HL-60/S4 treated with retinoic acid at 250 ng/mL for 4 days and 3 days (cell line): ENCODE measurements around the gene SOX18.

Experiments
- in situ Hi-C: fragments of 300-500 bp; cut with MboI; formaldehyde crosslinking; loops from 2 replicates; pipeline ENCODE4 v1.7.0; 2022; ENCODE audit warnings: low sequenced_read_pairs

SOX18 gene

DNA sequence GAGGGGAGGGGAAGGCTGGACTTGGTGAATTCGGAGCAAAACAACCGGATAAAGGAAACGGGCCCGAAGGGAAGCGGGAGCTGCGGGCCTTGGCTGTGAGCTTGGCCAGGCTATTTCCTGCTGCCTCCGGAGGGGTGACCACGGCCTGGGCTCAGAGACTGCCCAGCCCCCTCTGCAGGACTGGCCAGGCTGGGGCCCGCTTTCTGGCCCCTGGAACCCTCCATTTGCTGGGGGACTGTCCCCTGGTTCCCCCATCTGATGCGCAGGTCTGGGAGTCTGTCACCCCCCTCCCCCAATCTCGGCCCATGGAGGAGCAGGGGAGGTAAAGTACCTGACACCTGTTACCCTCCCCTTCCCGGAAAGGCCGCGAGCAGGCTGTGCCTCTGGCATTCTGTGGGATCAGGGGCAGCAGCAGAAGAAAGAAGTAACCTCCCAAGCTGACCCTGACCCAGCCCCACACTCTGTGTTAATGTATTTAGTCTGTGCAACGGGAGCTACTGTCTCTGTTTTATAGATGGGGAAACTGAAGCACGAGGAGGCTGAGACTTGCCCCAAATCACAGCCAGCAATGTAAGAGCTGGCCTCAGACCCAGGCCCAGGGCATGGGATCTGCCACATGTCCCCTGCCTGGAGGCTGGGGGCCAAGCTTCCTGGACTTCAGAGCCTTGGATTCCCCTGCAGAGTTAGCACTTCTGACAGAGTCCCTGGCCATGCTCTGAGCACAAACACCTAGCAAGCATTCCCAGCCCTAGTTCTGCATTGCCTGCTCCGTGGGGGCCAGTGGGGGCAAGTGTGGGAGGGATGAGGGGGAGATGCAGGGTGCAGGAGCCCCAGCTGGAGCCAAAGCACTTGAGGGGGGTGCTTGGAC lies 9.9 kb downstream of the SOX18 start:
- in situ Hi-C loops: no loop called here

DNA sequence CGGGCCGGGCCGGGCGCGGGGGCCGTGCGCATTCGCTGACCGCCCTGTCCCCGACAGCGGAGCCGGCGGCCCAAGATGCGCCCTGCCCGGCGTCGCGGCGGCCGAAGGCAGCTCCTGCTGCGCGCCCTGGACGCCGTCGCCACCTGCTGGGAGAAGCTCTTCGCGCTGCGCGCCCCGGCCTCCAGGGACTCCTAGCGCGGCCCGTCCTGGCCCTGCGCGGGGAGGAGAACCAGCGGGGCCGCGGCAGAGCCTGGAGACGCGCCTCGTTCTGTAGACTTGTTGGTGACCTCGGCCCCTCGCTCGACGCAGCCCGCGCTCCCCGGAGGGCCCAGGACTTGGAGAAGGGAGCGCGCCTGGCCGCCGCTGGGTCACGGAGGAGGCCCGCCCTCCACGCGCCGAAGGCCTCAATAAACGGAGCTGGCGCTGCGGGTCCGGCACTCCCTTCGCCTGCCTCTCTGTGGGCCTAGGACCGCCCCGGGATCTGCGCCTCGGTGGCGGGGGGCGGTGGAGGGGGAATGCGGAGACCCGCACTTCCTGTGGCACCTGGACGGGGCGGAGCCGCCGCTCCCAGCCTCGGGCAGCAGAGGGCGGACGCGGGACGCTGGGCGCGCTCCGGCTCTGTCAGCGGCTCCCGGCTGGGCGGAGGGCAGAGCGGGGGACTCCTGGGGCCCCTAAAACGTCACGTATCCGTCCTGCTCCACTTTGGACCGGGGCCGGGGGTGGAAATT lies 10.7 kb downstream of the SOX18 start:
- in situ Hi-C loops: no loop called here

DNA sequence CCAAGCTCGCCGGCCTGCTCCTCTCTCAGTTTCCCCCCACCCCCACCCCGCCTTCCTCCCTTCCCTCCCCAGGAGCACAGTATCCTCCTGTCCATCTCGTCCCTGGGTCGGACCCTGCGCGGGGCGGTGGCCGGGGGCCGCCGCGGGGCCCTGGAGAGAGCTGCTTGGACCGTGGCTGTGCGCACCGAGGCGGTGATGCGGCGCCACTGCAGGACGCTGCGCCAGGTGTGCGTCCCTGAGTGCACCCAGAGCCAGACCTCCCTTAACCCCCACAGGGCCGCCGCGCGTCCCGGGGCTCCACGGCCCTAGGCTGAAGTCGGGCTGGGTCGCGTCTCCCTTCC lies 11.2 kb downstream of the SOX18 start:
- in situ Hi-C loops: no loop called here

DNA sequence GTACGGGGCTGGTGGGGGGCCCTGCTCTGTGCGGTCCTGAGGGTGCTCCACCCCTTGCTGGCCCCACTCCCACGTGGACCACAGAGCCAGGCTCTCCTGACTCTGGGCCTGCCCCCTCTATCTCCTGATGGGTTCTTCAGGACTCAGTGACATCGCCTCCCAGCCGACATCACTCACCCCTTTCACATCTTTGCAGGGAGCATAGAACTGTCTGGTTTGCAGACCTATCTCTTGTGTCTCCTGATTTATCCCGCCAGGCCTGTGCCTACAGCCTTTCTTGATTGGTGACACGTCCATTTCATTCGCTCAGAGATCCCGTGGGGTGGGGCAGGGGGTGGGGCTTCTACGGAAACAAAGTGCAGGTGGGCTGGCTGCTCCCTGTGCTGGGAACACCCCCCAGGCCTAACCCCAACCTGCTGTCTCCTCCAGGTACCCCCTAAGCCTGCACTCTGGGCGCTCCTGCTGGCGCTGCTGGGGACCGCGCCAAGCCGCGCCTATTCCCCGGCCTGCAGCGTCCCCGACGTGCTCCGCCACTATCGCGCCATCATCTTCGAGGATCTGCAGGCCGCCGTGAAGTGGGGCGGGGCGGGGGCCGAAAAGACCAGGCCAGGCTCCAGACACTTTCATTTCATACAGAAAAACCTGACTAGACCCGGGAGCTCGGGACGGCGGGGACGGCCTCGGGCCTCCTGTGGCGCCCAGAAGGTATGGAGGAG lies 11.8 kb downstream of the SOX18 start:
- in situ Hi-C loops: no loop called here

DNA sequence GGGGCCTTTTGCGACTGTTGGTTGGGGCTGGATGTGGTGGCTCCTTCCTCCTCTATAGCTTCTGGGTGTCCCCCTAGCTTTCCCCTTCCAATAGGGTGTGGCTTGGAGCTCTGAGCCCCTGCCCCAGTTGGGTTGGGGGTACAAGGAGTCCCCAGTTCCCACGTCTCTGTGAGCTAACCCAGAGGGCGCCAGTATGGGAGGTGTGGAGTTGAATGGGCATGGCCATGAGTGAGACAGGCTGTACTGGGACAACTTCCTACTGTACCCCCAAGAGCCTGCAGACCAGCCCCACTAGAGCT lies 12.3 kb downstream of the SOX18 start:
- in situ Hi-C loops: no loop called here

DNA sequence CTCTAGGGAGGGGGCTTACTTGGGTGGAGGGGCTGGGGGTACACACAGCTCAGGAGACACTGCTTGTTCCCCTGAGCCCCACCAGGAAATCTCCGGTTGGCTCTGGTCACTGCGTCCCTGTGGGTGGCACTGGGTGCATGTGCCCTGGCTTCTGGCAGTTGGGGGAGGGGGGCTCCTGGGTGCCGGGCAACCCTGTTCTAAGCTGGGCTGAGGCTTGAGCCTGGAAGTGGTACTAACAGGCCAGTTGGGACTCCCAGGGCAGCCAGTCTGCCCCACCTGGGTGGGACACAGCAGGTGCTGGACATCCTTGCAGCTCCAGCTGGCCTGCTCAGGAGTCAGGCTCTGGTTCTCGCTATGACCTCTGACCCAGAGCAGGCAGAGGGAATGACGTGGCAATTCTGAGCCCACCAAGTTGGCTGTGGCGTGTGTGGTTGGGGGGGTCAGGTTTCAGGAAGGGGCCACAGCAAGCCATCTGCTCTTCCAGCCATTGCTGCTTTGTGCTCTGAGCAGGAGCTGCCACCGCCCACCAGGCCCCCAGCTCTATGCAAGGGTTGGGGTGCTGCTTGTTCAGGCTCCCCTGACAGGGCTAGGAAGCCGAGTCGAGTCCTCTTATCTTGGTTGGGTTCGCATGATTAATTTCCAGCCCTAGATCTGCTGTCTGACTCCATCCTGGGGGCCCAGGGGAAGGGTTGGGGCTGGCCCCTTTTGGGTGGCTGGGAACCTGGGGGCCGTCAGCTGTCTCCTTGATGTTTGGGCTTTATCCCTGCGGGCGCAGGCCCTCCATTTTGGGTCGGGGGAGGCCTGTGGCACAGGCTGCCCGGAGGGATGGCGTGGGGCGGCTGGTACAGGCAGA lies 12.9 kb downstream of the SOX18 start:
- in situ Hi-C loops: no loop called here

DNA sequence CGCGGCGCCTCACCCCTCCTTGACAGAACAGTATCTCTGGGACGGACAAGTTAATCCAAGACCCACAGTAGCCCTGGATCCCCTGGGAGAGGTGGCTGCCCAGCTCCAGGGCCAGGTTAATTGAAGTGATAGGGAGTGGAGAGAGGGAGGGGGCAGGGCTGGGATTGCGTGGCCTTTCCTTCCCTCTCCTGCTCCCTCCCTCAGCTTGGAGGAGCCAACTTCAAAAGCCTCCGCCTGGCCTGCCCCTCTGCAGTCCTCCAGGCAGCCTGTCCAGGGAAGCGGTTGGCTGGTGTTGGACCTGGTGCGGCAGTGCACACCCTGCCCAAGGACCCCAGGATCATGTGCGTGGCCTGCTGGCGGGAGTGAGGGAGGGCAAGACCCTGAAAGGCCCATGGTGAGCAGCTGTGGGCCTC lies 13.5 kb downstream of the SOX18 start, which contains the start of gene C20orf204:
Gene C20orf204, plus strand, starts transcription at position 250 of the 413 bp plus-strand sequence. Its CDS starts 142 bp downstream, at position 392.
- in situ Hi-C loops: no loop called here

DNA sequence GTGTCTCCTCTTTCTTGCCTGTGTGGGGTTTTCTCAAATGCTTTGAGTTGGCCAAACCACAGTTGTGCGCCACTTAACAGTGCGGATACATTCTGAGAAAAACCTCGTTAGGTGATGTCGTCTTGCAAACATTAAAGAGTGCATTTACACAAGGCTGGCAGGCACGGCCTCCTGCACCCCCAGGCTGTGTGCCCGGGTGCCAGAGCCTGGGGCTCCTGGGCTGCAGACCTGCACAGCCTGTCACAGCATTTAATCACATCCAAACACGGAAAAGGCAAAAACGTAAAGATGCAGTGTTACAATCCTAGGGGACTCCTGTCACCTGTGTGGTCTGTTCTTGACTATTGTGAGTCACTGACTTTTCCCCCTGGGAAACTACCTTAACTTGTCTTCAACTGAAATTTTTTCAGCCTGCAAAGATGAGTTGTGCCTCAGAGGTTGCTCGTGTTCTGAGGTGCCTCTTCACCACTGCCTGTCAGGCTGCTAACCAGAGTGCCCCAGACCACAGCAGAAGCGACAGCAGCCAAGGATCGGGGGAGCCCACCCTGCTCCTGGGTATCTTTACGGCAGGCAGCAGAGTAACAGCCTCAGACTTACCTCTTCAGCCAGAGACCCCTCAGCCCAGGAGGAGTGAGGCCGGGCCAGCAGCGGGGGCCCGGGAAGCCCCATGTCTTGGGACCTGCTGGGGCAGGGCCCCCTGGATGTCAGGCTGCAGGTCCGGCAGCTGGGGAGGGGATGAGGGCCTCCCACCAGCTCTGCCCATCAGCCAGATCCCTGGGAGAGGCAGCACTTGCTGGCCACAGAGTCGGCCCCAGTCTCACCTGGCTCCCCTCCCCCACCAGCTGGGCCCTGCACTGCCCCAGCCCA lies 14.1 kb downstream of the SOX18 start:
- in situ Hi-C loops: no loop called here

DNA sequence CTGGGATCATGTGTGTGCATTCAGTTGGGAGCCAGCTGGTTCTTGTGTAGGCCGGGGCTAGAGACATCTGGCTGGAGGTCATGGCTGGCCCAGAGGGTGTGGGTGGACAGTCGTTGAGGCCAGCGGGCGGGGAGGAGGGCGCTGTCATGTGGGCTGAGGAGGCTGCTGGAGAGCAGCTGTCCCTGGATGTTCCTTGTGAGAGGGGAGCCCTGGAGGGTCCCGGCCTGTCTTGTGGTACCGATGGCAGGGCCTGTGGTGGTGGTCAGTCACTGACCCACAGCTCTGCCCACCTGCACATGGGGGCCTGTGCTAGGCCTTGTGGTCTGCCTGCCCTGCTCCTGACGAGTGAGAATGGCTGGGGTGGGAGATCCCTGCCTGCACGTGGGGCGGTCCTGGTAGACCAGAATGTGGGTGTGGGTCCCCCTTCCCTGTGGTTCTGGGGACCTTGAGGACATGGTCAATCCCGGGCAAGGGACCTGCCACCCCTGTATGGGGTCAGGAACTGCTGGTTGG lies 15.4 kb downstream of the SOX18 start:
- in situ Hi-C loops: no loop called here

DNA sequence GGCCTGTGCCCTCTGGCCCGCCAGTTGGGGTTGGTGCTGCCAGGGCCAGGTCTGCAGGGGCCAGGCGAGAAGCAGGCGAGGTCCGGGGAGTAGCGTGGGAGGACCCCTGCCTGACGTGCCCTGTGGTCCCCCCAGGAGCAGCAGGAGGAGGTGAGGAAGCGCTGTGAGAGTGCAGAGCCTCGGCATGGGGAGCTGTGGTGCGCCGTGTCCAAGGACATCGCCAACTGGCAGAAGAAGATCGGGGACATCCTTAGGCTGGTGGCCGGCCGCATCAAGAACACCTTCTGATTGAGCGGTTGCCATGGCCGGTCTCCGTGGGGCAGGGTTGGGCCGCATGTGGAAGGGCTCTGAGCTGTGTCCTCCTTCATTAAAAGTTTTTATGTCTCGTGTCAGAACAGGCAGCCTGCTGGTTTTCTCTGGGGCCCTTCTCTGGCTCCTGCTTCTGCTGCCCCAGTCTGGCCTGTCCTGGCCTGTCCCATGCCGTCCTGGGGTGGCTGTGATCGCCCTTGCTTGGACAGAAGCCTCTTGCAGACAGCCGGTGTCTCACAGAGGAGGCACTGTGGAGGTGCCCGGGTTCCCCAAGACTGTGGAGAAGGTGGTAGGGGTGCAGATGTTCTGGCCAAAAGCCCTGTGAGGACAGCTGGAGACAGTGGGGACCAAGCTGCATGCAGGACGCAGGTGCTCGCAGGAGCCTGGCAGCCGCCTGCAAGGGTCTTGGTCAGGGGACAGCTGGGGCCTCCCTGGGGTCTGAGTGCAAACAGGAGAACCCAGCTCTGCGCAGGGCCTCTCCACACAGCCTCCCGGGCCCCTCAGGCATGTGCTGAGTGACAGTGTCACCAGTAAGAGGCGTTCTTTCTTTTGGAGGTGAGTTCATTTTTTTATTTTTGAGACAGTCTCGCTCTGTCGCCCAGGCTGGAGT lies 16.5 kb downstream of the SOX18 start:
- in situ Hi-C loops: no loop called here

DNA sequence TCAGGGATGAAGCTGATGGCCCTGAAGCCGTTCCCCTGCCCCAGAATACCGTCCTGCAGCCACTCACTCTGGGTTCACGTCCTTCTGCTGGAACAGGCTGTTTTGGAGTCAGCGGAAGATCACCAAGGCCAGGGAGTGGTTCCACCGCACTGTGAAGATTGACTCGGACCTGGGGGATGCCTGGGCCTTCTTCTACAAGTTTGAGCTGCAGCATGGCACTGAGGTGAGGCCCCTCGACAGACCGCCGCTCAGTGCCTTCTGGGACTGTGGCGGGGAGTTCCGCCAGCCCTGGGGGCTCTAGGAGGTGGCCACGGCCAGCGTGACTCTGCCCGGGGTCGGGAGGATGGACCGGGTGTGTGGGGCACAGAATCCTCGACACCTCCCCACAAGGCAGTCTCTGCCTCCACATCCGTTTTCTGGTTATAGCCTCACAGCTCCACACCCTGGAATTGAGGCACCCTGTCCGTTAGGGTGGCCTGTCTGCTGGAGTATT lies 17.6 kb downstream of the SOX18 start:
- in situ Hi-C loops: no loop called here

DNA sequence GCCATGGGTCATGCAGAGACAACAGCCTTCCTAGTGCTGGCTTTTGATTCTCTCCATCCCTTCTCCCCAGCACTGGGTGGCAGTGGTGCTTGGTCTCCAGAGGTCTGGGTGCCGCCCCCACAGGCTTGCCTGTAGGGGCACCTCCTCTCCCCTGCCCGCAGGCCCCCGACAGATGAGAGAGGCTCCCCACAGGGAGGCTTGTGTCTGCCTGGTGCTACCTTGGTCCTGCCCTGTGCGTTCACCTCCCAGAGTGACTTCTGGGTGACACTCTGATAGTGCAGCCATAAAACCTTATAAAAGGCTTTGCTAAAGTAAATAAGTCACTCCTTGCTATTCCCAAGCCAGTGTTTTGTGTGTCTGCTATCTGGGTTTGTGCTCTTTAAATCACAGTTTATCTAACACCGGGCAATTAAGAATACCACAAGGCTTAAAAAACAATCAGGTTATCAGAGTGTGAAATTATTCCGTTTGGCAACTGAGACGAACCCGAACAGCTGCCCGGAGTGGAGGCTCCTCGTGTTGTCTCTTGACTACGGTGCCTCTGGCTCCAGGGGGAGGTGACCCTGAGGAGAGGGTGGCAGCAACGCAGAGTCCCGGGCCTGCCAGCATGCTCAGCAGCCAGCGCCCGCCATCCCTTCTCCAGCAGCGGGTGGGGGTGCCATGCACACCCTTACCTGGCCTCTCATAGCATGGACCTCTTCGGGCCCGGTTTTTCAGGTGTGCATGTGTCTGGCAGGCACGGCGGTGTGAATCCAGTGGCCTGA lies 18.9 kb downstream of the SOX18 start:
- in situ Hi-C loops: no loop called here

DNA sequence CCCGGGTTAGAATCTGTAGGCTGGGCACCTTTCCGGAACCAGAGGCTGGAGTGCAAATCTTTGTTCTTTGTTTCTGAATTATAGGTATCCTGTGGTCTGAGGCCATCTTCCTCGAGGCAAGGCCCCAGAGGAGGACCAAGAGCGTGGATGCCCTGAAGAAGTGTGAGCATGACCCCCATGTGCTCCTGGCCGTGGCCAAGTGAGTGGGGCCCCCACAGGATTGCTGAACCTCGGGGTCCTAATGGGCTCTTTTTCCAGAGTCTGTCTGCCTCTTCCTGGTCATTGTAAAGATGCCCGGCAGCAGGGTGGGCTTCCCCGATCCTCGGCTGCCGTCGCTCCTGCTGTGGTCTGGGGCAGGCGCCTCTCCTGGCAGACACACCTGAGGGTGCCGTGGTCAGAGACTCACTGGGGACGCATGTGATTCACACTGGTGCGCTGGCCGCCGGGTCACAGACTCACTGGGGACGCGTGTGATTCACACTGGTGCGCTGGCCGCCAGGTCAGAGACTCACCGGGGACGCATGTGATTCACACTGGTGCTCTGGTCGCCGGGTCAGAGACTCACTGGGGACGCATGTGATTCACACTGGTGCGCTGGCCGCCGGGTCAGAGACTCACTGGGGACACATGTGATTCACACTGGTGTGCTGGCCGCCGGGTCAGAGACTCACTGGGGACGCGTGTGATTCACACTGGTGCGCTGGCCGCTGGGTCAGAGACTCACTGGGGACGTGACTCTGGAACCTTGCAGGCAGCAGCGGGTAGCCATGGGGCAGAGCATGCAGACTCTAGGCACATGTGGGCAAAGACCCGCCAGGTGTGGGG lies 19.9 kb downstream of the SOX18 start:
- in situ Hi-C loops: no loop called here

DNA sequence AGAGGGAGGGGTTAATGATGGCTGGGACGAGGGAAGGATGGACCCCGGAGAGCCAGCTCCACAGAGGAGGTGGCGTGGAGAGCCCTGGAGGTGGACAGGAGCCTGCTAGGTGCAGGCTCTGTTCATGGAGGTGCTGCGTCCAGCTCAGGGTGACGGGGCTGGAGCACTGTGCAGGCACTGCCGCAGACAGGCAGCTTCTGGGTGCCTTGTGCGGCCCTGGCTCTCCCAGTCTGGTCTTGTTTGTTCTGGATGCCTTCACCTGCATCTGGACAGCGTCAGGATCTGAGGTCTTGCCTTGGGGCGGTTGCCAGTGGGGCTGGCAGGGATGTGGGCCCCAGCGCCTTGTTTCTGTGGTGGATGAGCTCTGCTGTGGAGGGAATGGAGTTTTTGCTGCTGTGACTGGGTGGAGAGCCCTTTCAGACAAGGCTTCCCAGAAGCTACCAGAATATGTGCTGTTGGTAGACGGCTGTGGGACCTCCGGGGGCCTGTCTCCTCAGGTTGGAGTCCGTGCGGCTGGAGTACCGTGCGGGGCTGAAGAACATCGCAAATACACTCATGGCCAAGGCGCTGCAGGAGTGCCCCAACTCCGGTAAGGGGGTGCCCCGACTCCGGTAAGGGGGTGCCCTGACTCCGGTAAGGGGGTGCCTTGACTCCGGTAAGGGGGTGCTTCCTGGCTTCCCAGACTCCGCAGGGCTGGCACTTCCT lies 21.3 kb downstream of the SOX18 start:
- in situ Hi-C loops: no loop called here

DNA sequence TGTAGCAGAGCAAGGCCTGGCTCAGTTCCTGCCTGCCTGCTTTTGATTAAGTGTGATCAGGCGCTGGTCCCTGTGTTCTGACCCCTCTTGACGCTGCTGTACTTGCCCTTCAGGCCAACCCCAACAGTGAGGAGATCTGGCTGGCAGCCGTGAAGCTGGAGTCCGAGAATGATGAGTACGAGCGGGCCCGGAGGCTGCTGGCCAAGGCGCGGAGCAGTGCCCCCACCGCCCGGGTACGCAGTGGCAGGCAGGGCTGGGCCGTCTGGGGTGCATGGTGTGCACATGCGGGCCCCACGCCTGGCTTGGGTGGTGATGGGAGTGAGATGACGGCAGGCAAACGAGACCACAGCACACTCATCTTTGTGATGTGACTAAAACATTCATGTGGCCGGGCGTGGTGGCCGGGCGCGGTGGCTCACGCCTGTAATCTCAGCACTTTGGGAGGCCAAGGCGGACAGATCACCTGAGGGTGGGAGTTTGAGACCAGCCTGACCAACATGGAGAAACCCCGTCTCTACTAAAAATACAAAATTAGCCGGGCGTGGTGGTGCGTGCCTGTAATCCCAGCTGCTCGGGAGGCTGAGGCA lies 23.5 kb downstream of the SOX18 start:
- in situ Hi-C loops: no loop called here
